Subcutaneous abdominal adipose tissue (tissue), 5 donors: ENCODE measurements around the gene DDA1.
A peak's percentile ranks its signal among the peaks of the same experiment; 100 is the strongest.

Experiments used
- H3K27ac ChIP-seq: one replicate; pipeline ENCODE4 v1.7.0; 2013; ENCODE audit warnings: low read depth, mild to moderate bottlenecking, inconsistent platforms, low read length, moderate library complexity
- H3K27me3 ChIP-seq, 5 donors: one replicate each; pipeline ENCODE4 v1.7.0; 2013; ENCODE audit warnings: low read length in 5 of 5, inconsistent platforms in 1 of 5; ENCODE audit not compliant: control insufficient read depth in 5 of 5, insufficient read depth in 4 of 5
- H3K36me3 ChIP-seq, 5 donors: one replicate each; pipeline ENCODE4 v1.7.0; 2013; ENCODE audit warnings: low read length in 5 of 5; ENCODE audit not compliant: control insufficient read depth in 5 of 5, insufficient read depth in 5 of 5
- H3K4me1 ChIP-seq, 5 donors: one replicate each; pipeline ENCODE4 v1.7.0; 2013; ENCODE audit warnings: low read length in 5 of 5, mild to moderate bottlenecking in 3 of 5, moderate library complexity in 1 of 5; ENCODE audit not compliant: control insufficient read depth in 5 of 5, insufficient read depth in 5 of 5
- H3K4me3 ChIP-seq, 5 donors: one replicate each; pipeline ENCODE4 v1.7.0; 2013; ENCODE audit warnings: low read length in 5 of 5, low read depth in 1 of 5
- H3K9ac ChIP-seq, 5 donors: one replicate each; pipeline ENCODE4 v1.7.0; 2013; ENCODE audit warnings: low read length in 5 of 5, mild to moderate bottlenecking in 4 of 5, moderate library complexity in 3 of 5
- H3K9me3 ChIP-seq, 5 donors: one replicate each; pipeline ENCODE4 v1.7.0; 2013; ENCODE audit warnings: low read length in 5 of 5; ENCODE audit not compliant: control insufficient read depth in 5 of 5
- donor health status: healthy.
- donor health status: healthy.
- donor health status: healthy.
- donor health status: healthy.
- donor health status: healthy.

DDA1 gene

GRCh38 chr19:17309965-17310461, 650 bp downstream of the DDA1 start:
- Histone ChIP-seq H3K4me3 (peak overlapping the region; percentile 73 to 93 (median 89)), H3K4me1 (peaks cover 6 to 49% (median 33%) of the 10 kb centered on the region in 5 donors), H3K9ac (peak overlapping the region in 4 of 5 donors; percentile 86 to 92 (median 88)), H3K9me3 (no peaks in the 10 kb centered on the region), H3K36me3 (peaks cover 0 to 35% (median 16%) of the 10 kb centered on the region in 5 donors), H3K27me3 (no peaks in the 10 kb centered on the region), H3K27ac (peak overlapping the region; percentile 67)

- no peak overlapping the region for H3K4me3 ChIP-seq
- no peak overlapping the region for H3K27ac ChIP-seq
- H3K27me3 ChIP-seq = no peaks in the 10 kb centered on the region
- H3K4me1 ChIP-seq = peaks cover 6 to 33% (median 22%) of the 10 kb centered on the region in 5 donors
- H3K9me3 ChIP-seq = no peaks in the 10 kb centered on the region
- peaks cover 0 to 43% (median 25%) of the 10 kb centered on the region in 5 donors for H3K36me3 ChIP-seq
- H3K9ac ChIP-seq = peak overlapping the region in 1 of 5 donors; percentile 30
Measured at GRCh38 chr19:17311455-17312188, 2.3 kb downstream of the DDA1 start.

GRCh38 chr19:17312189-17313113, 3.1 kb downstream of the DDA1 start:
- no peaks in the 10 kb centered on the region for H3K9me3 ChIP-seq
- H3K9ac ChIP-seq = no peak overlapping the region
- H3K4me1 ChIP-seq = peaks cover 6 to 31% (median 21%) of the 10 kb centered on the region in 5 donors
- H3K27me3 ChIP-seq = no peaks in the 10 kb centered on the region
- H3K4me3 ChIP-seq = no peak overlapping the region
- H3K27ac ChIP-seq = no peak overlapping the region
- peaks cover 0 to 43% (median 25%) of the 10 kb centered on the region in 5 donors for H3K36me3 ChIP-seq

GRCh38 chr19:17314007-17314593, 4.7 kb downstream of the DDA1 start:
- H3K27ac ChIP-seq = no peak overlapping the region
- H3K4me1 ChIP-seq = peaks cover 6 to 27% (median 18%) of the 10 kb centered on the region in 5 donors
- no peaks in the 10 kb centered on the region for H3K9me3 ChIP-seq
- no peaks in the 10 kb centered on the region for H3K27me3 ChIP-seq
- H3K4me3 ChIP-seq = no peak overlapping the region
- H3K9ac ChIP-seq = no peak overlapping the region
- peaks cover 0 to 53% (median 28%) of the 10 kb centered on the region in 5 donors for H3K36me3 ChIP-seq

- Histone ChIP-seq H3K9ac (no peak overlapping the region), H3K4me1 (peaks cover 0 to 18% (median 11%) of the 10 kb centered on the region in 5 donors), H3K36me3 (peaks cover 0 to 57% (median 46%) of the 10 kb centered on the region in 5 donors), H3K27me3 (no peaks in the 10 kb centered on the region), H3K9me3 (no peaks in the 10 kb centered on the region), H3K27ac (no peak overlapping the region), H3K4me3 (no peak overlapping the region)
Measured at GRCh38 chr19:17318966-17319365, 9.6 kb downstream of the DDA1 start.

- Histone ChIP-seq H3K36me3 (peaks cover 0 to 52% (median 39%) of the 10 kb centered on the region in 5 donors), H3K4me1 (peaks cover 0 to 18% (median 13%) of the 10 kb centered on the region in 5 donors), H3K9me3 (no peaks in the 10 kb centered on the region), H3K4me3 (no peak overlapping the region), H3K27me3 (no peaks in the 10 kb centered on the region), H3K9ac (no peak overlapping the region), H3K27ac (no peak overlapping the region)
Measured at GRCh38 chr19:17319473-17320238, 10.3 kb downstream of the DDA1 start.

- Histone ChIP-seq H3K36me3 (peaks cover 0 to 56% (median 37%) of the 10 kb centered on the region in 5 donors), H3K27ac (no peak overlapping the region), H3K9ac (no peak overlapping the region), H3K9me3 (no peaks in the 10 kb centered on the region), H3K27me3 (no peaks in the 10 kb centered on the region), H3K4me1 (peaks cover 0 to 22% (median 16%) of the 10 kb centered on the region in 5 donors), H3K4me3 (no peak overlapping the region)
Measured at GRCh38 chr19:17320435-17320834, 11.1 kb downstream of the DDA1 start.

GRCh38 chr19:17321655-17322489, 12.5 kb downstream of the DDA1 start:
- Histone ChIP-seq H3K27ac (no peak overlapping the region), H3K36me3 (peaks cover 0 to 52% (median 30%) of the 10 kb centered on the region in 5 donors), H3K4me1 (peaks cover 0 to 36% (median 30%) of the 10 kb centered on the region in 5 donors), H3K4me3 (no peak overlapping the region), H3K27me3 (no peaks in the 10 kb centered on the region), H3K9ac (peak overlapping the region in 2 of 5 donors; percentile 44 to 47), H3K9me3 (no peaks in the 10 kb centered on the region)
